GM18858 (cell line): Measurements from ENCODE around the gene CAMK2G.

Experiments used
- ATAC-seq: cut with Tn5 transposase; IDR thresholded peaks from one replicate; pipeline ENCODE4 v1.9.1; 2021; ENCODE audit not compliant: unreplicated experiment

The CAMK2G gene

DNA sequence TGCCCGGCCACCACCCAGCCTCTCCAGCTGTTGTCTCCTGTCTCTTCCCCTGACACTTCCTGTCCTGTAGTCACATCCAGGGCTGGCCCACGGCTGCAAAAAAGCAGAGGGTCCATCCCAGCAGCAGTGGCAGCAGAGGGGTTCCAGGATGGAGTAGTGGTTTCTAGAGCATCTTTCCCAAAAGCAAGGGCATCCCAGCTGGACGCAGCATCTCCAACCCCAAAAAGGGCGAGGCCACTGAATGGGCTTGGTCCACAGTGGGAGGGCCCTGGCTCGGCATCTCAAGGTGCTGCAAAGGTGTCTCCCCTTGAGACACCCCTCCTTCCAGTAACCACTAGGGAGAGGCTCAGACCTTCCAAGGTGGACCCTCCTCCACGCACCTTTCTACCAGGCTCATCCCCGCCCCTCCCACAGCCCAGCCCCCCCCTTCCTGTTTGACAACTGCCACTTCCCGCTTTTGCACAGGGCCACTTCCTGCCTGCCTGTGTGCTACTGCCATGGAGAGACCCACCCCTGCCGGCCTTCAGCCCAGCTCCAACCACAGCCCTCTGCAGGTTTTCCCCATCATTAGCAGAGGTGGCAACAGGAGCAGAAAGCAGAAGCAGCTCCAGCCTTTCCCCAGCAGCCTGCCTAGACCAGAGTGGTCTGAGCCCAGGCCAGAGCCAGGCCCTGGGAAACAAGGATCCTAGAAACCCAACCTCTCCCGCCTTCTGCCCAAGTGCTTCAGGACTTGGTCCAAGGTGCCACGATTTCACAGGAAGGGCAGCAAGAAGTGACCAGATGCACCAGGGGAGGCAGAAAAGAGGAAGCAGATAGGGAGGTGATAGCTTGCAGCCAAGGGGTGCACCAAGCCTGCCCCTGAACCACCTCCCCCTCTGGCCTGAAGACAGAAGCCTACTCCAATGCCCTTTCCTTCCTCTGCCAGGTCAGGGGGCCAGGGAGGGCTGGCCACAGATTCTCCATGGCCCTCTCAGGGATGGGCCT is 8.6 kb downstream of the CAMK2G start:
- no peak for ATAC-seq

- ATAC-seq = no peak
These were observed 9.3 kb downstream of the CAMK2G start for GRCh38 chr10:73865107-73865458.

DNA sequence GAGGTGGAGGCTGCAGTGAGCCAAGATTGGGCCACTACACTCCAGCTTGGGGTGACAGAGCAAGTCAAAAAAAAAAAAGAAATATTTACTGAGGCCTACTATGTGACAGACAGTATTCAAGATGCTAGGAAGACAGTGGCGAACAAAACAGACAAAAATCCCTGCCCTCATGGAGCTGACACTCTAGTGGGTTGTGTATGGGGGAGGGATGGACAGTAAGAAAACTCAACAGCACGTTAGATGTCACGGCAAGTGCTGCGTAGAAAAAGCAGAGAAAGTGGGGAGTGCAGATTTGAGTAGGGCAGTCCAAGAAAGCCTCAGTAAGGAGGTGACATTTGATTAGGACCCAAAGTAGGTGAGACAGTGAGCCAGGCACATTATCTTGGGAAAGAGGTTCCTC is 10.1 kb downstream of the CAMK2G start:
- ATAC-seq = no peak

GRCh38 chr10:73863039-73863817 is 11.1 kb downstream of the CAMK2G start:
- ATAC-seq = no peak

GRCh38 chr10:73862011-73862410 is 12.3 kb downstream of the CAMK2G start:
- ATAC-seq = no peak

DNA sequence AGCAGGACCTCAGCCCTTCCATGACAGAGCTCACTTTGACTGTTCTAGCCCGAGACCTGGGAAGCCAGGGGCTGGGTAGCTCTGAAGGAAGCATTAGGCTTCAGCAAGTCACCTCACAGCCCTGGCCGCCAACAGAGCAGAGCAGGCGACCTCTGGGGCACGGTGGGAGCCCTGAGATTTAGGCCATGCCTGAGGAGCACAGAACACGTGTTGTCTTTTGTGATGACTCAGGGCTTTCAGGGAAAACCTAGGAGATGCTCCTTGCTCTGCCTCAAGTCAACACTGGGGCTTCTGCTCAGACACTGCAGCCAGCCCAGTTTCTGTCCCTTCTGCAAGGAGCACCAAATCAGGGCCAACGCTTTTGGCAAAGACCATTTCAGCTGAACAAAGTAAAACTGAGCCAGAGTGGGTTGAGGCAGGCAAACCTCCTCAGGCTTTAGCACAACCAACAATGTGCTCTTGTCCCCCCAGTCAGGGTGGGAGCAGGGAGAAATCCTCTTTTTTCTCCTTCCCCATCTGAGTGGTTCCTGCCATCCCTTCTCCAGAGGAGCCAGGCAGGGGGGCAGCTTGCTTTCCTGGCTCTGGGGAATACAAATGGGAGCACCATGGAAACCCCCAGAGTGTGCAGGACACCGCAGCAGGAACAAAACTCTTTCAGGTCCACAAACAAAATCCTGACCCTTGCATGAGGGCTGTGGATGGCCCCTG is 14.4 kb downstream of the CAMK2G start:
- ATAC-seq = no peak

DNA sequence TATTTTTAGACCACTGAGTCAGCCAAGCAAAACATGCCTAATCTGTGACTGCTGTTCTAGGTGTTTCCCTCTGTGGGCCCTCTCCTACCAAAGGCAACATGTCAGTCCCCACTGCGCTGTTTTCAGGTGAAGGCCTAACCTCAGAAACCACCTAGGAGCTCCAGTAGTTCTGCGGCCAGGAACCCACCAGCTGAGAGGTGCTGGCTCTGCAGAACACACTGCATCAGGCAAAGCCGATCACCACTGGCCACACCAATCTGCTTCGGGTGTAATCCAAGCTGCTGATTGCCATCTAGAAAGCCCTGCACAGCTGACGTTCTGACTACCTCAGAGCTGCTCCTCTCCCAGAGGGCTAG is 14.9 kb downstream of the CAMK2G start:
- ATAC-seq = no peak

DNA sequence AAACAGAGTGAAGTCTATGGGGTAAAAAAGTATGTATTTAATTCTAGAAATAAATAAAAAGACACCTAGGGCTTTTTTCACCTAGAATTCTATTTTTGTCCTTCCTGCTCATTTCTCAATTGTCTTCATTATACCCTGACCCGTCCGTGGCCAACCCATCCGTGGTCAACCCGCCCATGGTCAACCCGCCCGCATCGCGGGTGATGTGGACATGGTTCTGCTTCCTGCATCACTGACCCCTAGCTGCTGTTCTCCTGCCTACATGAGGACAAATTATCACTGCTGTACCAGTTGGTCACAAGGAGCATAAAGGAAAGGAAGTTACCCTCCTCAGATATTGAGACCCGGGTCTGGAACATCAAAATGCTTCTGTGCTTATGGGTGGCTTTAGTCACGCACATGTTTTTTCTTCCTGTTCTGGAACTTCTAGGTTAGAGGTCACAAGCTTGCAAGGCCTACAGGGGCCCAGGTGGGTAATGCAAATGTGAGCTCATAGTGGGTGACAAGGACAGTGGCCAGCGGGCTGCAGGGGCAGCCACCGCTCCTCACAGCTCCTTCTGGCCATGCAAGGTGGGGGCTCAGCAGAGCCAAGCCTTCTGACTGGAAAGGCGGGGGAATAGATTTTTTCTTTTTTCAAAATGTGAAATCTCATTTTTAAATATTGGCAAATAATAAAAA is 15.5 kb downstream of the CAMK2G start:
- no peak for ATAC-seq

DNA sequence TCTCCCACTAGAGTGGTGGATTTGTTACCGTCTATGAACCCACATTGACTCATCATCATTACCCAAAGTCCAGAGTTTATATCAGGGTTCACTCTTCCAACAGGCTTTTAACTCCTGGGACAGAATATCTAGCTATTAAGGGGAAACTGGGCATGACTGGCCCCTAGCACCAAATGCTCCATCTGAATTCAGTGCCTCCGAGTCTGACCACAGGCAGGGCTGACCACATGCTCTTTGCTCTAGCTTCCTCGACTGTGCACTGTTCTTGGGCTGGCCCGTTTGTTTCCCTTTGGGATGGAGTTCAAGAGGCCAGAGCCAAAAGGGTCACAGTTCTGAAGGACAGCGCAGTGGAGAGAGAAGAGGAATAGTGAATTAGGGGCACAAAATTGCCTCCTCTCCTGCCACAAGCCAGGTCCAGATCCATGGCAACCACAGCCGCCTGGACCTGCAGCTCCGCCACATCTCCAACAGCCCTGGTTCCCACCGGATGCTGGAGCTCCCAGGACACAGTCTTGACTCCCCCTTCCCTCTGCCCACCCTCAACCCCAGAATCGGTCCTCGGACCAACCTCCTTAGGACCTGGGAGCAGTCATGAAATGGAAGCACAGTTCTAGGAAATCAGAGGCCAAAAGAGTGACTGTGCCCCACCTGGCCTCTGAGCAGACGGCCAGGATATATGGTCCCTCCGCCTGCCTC is 16.2 kb downstream of the CAMK2G start:
- no peak for ATAC-seq

DNA sequence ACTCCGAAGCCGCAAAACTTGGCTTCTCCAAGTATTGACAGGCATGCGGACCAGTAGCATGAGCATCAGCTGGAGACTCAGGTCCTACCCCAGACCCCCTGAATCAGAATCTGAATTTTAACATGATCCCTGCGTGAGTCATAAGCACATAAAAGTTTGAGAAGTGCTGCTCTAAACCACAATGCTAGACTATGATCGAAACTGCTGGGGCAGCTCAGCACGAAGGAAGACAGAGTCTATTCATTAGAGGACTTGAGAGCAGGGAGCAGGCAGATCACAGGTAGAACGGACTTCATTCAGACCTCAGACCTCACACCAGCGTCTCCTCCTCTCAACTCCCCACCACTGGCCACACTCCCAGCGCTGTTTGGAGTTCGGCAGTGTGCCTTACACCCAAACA is 16.9 kb downstream of the CAMK2G start:
- peak; percentile 46 for ATAC-seq

DNA sequence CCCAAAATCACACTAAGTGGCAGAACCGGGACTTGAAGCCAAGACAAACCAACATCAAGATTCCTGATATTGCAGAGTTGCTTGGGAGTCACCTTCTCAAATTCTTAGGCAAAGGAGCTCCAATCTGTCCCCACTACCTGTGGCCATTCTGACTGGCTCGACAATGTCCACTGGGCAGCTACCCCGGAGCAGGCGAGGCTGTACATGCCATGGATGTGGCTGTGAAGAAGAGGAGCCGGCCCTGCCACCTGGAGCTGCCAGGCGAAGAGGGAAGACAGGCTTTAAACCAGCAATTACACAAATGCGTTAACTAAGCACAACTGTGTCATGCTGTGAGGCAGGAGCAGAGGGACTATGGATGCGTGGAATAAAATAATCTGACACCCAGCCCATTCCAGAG is 18.1 kb downstream of the CAMK2G start:
- ATAC-seq = no peak

DNA sequence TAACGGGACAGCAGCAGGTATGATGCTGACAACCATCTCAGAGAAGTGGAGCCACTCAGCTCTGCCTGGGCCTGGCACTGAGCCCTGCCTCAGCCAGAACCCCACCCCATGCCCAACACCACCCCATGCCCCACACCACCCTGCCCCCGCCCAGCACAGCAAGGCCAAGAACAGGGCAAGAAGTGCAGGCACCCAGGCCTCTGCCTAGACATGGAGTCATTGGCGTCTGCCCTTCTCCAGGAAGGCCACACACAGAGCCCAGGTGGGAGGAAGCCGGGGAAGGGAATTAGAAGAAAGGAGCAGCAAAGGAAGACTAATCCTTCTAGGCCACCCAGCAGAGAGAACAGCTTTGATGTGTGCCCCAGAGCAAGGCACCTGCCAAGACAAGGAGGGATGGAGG is 18.9 kb downstream of the CAMK2G start:
- ATAC-seq = no peak

DNA sequence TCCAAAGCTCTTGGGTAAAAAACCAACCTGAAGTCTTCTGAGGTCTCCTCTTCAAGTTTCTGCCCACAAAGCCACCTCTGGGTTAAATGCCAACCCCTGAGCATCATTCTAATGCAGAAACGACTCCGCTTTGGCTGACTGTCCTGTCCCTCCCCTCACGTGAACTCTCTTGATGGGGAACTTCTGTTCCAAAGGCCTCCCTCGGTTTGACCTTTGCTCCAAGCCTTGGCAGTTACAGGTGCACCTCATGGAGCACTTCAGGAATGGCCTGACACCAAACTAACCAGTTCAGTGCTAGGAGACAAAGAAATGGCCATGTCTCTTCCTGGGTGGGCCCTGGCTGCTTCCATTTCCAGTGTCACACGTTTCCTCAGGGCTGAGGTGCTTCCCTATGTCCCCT is 20.0 kb downstream of the CAMK2G start:
- no peak for ATAC-seq

DNA sequence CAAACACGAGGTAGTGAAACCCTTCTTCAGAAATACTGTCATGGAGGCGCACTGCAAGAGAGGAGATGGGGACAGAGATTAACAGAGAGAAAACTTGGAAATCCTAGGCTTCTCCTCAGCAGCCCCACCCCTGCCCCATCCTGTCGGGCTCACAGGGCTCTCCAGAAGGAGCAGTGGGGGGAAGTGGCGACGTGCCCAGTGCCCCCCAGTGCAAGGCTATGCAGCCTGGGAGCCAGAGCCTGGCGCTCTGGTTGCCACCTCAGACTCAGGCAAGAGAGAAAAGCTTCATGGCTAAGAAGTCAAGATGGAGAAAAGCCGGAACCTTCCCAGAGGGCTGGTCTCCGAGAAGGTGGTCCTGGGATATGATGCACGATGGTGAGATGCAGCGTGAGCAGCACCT is 21.2 kb downstream of the CAMK2G start:
- no peak for ATAC-seq

- ATAC-seq = no peak
These were observed 23.4 kb downstream of the CAMK2G start for GRCh38 chr10:73850863-73851461.

DNA sequence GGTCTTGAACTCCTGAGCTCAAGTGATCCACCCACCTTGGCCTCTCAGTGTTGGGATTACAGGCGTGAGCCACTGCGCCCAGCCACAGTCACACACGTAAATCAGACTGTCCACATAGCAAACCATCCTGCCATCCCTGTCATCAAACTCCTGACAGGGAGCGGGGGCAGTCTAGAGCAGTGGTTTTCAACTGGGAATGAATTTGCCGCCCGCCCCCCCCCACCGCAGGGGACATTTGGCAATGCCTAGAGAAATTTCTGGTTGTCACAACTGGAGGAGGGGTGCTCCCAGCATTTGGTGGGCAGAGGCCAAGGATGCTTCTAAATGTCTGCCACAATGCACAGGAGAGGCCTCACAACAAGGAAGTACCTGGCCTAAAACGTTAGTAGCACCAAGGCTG is 24.1 kb downstream of the CAMK2G start:
- ATAC-seq = no peak

DNA sequence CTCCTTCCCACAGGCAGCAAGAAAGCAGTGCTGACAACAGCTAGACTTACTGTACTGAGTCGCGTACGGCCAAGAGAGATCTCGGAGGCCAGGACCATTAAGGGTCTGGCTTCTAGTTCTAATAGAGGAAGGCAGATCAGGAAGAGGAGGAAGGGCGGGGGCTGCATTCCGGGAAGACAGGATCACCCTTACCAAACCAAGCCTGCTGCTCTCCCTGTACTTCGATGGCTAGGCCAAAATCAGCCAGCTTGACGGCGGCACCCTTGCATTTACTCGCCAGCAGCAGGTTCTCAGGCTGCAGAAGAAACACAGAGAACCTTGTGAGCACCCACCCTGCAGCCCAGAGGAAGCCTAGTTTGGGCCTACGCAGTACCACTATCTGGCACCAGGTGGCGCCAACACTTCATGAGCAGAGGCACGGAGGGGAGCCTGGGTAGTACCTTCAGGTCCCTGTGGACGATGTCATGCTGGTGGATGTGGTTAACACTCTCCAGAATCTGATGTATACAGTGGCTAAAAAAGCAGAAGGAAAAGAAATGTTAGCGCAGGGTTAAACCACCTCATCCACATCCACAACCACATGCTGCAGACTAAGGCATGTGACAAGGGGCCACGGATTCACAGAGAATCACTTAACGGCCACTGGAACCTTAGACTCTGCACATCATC is 25.4 kb downstream of the CAMK2G start:
- ATAC-seq = peak; percentile 90

DNA sequence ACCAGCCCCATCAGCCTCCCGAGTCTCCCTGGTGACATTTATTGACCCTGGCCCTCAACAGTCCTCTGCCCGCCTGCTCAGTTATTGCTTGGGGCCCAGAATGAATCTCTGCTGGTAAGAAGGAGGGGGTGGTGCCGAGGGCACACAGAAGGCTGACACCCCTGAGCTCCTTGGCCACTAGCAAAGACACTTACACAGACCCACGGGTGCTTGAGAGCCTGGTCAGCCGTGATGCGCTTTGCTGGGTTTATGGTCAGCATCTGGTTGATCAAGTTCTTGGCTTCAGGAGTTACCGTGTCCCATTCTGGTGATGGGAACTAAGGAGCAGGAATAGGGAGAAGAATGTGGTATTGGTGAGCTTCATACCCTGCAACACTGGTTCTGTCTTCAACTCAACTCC is 27.3 kb downstream of the CAMK2G start:
- no peak for ATAC-seq

DNA sequence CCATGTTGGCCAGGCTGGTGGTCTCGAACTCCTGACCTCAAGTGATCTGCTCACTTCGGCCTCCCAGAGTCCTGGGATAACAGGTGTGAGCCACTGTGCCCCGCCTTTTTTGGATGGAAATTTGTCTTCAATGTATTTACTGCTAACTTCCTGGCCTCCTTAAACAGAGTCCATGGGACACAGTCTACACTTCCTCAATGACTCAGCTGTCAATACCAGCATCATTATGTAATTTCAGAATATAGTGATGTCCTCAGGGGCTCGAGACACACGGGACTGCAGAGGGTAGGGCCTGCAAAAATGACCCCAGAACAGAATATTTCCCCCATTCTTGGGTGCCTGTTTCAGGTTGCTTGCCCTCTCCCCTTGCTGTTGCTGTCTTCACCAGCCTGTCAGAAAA is 31.1 kb downstream of the CAMK2G start:
- no peak for ATAC-seq

DNA sequence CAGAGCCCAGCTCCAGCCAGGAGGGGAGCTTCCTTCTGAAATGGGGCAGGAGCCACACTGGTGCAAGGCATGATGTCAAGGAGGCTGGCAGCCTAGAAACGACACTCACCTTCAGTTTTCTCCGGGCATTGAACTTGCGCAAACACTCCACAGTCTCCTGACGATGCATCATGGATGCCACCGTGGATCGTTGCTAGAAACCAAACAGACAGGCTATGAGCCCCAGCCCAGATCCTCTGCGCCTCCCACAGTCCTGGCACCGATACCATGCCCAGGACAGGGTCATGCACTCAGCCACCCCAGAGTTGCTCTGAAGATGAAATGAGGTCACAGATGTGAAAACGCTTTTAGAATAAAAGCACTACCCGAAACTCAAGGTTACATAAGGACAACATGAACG is 32.0 kb downstream of the CAMK2G start:
- no peak for ATAC-seq
